Transverse colon (tissue), 4 donors: ENCODE results near the gene DDX1. TPM values are rescaled to one million over a fixed set of nuclear protein-coding genes. Genes with fewer than 3 reads are reported as not detected.

Experiments used
- DNase-seq: peaks from one replicate; pipeline ENCODE4 v3.0.0-alpha.2; 2019
- H3K27ac ChIP-seq, 4 donors: fragments of 200-600 bp; sonication (generic); 2 replicates each; pipeline ENCODE4 v1.5.1; 2016 to 2018; ENCODE audit warnings: inconsistent platforms in 4 of 4
- H3K27me3 ChIP-seq: fragments of 200-600 bp; sonication (generic); 2 replicates; pipeline ENCODE4 v1.5.1; 2017; ENCODE audit warnings: inconsistent platforms
- H3K36me3 ChIP-seq, 4 donors: fragments of 200-600 bp; sonication (generic); 2 replicates each; pipeline ENCODE4 v1.5.1; 2017 to 2019; ENCODE audit warnings: inconsistent platforms in 4 of 4
- H3K4me1 ChIP-seq, 4 donors: fragments of 200-600 bp; sonication (generic); 2 replicates each; pipeline ENCODE4 v1.5.1; 2017 to 2020; ENCODE audit warnings: inconsistent platforms in 4 of 4
- H3K4me3 ChIP-seq, 4 donors: fragments of 200-600 bp; sonication (generic); 1 replicate in 1 of 4; 2 replicates in 3 of 4; pipeline versions ENCODE4 v1.5.1 to v1.6.1; 2017 to 2019; ENCODE audit warnings: inconsistent platforms in 4 of 4
- H3K9me3 ChIP-seq, 2 donors: fragments of 200-600 bp; sonication (generic); 2 replicates each; pipeline ENCODE4 v1.5.1; 2017 to 2019; ENCODE audit warnings: inconsistent platforms in 2 of 2
- EP300 ChIP-seq: sonication (generic); formaldehyde crosslinking; IDR thresholded peaks from one replicate; pipeline ENCODE4 v1.6.1; 2017; ENCODE audit warnings: antibody characterized with exemption, low read depth
- POLR2A ChIP-seq: fragments of 450-650 bp; IDR thresholded peaks from one replicate; pipeline ENCODE4 v1.6.1; 2016; ENCODE audit warnings: antibody characterized with exemption, mild to moderate bottlenecking, moderate library complexity
- POLR2AphosphoS5 ChIP-seq, 3 donors: sonication (generic); formaldehyde crosslinking; IDR thresholded peaks; one replicate each; pipeline ENCODE4 v1.6.1; 2016; ENCODE audit warnings: antibody characterized with exemption in 3 of 3
- WGBS, 2 donors: methylation state at CpG; one replicate each; pipeline ENCODE4 v1.1.5; 2018; ENCODE audit warnings: low coverage in 1 of 2; 5-methylcytosine and 5-hydroxymethylcytosine counted together
- in situ Hi-C, 4 donors: fragments of 200-750 bp; cut with MboI; loops; one replicate each; pipeline versions ENCODE4 v1.15.0 to v1.15.1; 2017; ENCODE audit warnings: low sequenced_read_pairs in 3 of 4, low pct_ligation_motif_present in 1 of 4, low pct_unique_long_range_greater_than_20kb in 1 of 4
- intact Hi-C: fragments of 100-400 bp; cut with DNase I; formaldehyde crosslinking; loops from one replicate; pipeline ENCODE4 v1.15.1; 2023; ENCODE audit warnings: low total_unique reads
- total RNA-seq, 4 donors: library from RNA; depleted of rRNA; stranded (reverse); fragments of >200 nt; gene quantifications; one replicate each; pipeline ENCODE4 v1.1.0, GENCODE V29; 2016
- TF ChIP-seq, protein P1 (sequence below), 5 experiments: fragments of 200-600 bp in 3 of 5; fragments of 450-650 bp in 2 of 5; sonication (generic) in 3 of 5; IDR thresholded peaks; 1 replicate in 2 of 5; 2 replicates in 3 of 5; pipeline ENCODE4 v1.5.1; 2016 to 2017; ENCODE audit warnings: antibody characterized with exemption in 5 of 5, inconsistent platforms in 3 of 5, mild to moderate bottlenecking in 2 of 5, moderate library complexity in 1 of 5

The DDX1 gene
- total RNA-seq, 4 donors from 2014 or later, result 18.3 to 61.1 (median 49.9) TPM

GRCh38 chr2:15570104-15570503, 21.6 kb upstream of the DDX1 start:
- in situ Hi-C loops, result no loop called here
- no peak for DNase-seq
- Histone ChIP-seq H3K9me3 (no peaks in the 10 kb centered on the region), H3K4me3 (no peak overlapping the region), H3K4me1 (no peaks in the 10 kb centered on the region), H3K36me3 (no peaks in the 10 kb centered on the region), H3K27me3 (no peaks in the 10 kb centered on the region), H3K27ac (no peak overlapping the region)
- 60 to 62% methylated on average over 5 of the region's 5 CpGs for WGBS, 2 donors
- TF ChIP-seq, protein P1, sequence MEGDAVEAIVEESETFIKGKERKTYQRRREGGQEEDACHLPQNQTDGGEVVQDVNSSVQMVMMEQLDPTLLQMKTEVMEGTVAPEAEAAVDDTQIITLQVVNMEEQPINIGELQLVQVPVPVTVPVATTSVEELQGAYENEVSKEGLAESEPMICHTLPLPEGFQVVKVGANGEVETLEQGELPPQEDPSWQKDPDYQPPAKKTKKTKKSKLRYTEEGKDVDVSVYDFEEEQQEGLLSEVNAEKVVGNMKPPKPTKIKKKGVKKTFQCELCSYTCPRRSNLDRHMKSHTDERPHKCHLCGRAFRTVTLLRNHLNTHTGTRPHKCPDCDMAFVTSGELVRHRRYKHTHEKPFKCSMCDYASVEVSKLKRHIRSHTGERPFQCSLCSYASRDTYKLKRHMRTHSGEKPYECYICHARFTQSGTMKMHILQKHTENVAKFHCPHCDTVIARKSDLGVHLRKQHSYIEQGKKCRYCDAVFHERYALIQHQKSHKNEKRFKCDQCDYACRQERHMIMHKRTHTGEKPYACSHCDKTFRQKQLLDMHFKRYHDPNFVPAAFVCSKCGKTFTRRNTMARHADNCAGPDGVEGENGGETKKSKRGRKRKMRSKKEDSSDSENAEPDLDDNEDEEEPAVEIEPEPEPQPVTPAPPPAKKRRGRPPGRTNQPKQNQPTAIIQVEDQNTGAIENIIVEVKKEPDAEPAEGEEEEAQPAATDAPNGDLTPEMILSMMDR (IDR thresholded peaks at IDR 0.05), result no peak
- TF ChIP-seq POLR2A (no peak), EP300 (no peak), POLR2AphosphoS5 (IDR thresholded peaks at IDR 0.05) (no peak)
- intact Hi-C loops, result no loop called here

- 69 to 86% methylated on average over 1 to 3 of the region's 3 CpGs for WGBS, 2 donors
- no peaks in the 10 kb centered on the region for H3K4me1 ChIP-seq
- intact Hi-C loops (no loop called here), in situ Hi-C loops (no loop called here)
- H3K36me3 ChIP-seq, result no peaks in the 10 kb centered on the region
- no peak overlapping the region for H3K27ac ChIP-seq
- H3K9me3 ChIP-seq, result no peaks in the 10 kb centered on the region
- no peak for DNase-seq
- H3K4me3 ChIP-seq, result no peak overlapping the region
- TF ChIP-seq, protein P1 (IDR thresholded peaks at IDR 0.05), result no peak
- TF ChIP-seq EP300 (no peak), POLR2A (no peak), POLR2AphosphoS5 (IDR thresholded peaks at IDR 0.05) (no peak)
- no peaks in the 10 kb centered on the region for H3K27me3 ChIP-seq
Measured at GRCh38 chr2:15571729-15572128, 19.9 kb upstream of the DDX1 start.

DNA sequence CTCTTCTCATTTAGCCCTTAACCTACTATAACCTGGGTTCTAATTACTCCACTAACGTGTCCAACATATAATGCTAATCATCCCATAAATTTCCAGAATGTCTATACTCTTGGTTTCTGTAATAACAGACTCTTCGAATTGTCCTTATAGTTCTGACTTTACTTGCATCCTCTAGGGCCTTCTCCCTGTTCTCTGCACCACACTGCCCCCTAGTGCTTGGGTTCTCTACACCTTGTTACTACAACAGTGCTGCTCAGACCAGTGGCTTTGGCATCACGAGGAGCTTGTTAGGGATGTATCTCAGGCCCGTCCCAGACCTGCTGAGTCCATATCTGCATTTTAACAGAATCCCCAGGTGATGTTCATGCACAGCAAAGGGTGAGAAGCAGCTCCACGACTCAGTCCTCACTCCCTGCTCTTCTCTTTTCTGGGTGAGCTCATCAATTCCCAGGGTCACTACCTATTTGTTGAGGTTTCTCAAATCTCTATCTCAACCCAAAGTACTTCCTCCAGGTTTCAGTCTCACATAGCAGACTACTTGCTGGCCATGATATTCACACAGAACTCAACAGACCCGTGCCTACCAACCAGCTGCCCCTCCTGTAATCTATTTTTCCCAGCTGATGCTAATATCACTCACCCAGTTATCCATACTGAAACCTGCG, 14.5 kb upstream of the DDX1 start:
- TF ChIP-seq EP300, result no peak
- TF ChIP-seq, protein P1 (IDR thresholded peaks at IDR 0.05), result peak; percentile 67 to 79 (median 69)
- no peaks in the 10 kb centered on the region for H3K36me3 ChIP-seq
- intact Hi-C loops (no loop called here), in situ Hi-C loops (no loop called here)
- no peaks in the 10 kb centered on the region for H3K4me1 ChIP-seq
- H3K27me3 ChIP-seq, result no peaks in the 10 kb centered on the region
- H3K9me3 ChIP-seq, result no peaks in the 10 kb centered on the region
- peak; percentile 91 for DNase-seq
- no peak overlapping the region for H3K27ac ChIP-seq
- 15 to 23% methylated on average over 5 to 7 of the region's 7 CpGs for WGBS, 2 donors
- no peak overlapping the region for H3K4me3 ChIP-seq

- Histone ChIP-seq H3K4me3 (no peak overlapping the region), H3K27ac (no peak overlapping the region), H3K27me3 (no peaks in the 10 kb centered on the region), H3K9me3 (no peaks in the 10 kb centered on the region), H3K4me1 (no peaks in the 10 kb centered on the region), H3K36me3 (no peaks in the 10 kb centered on the region)
- TF ChIP-seq EP300, result no peak
- no peak for TF ChIP-seq POLR2A
- TF ChIP-seq, protein P1 (IDR thresholded peaks at IDR 0.05), result no peak
- no peak for TF ChIP-seq POLR2AphosphoS5 (IDR thresholded peaks at IDR 0.05)
- WGBS, 2 donors, result 67 to 78% methylated on average over 1 of the region's 1 CpG
- in situ Hi-C loops, result no loop called here
- intact Hi-C loops, result no loop called here
- DNase-seq, result no peak
Measured at GRCh38 chr2:15579641-15580040, 12.0 kb upstream of the DDX1 start.
